Measurements from ENCODE around the gene WRAP73.

- TF ChIP-seq CTCF (IDR thresholded peaks at IDR 0.05) (no peak), POLR2A (IDR thresholded peaks at IDR 0.05) (no peak), POLR2AphosphoS5 (IDR thresholded peaks at IDR 0.05) (no peak)
Observed at GRCh38 chr1:3642919-3643675, 6.8 kb downstream of the WRAP73 start.
